SJSA1 (cell line): ENCODE data around the gene NPY. TPM values are rescaled to one million over a fixed set of nuclear protein-coding genes. Genes with fewer than 3 reads are reported as not detected.

Experiments
- DNase-seq, 2 experiments: peaks; one replicate each; pipeline ENCODE4 v3.0.0-alpha.2; 2015 to 2020; ENCODE audit warnings: low spot score in 2 of 2, low read depth in 1 of 2
- H3K27ac ChIP-seq: fragments of 250-450 bp; sonication (Bioruptor Pico); 2 replicates; pipeline ENCODE4 v1.5.1; 2020; ENCODE audit warnings: mild to moderate bottlenecking, moderate library complexity
- H3K27me3 ChIP-seq: fragments of 250-450 bp; sonication (Bioruptor Pico); replicated peaks from 2 replicates; pipeline ENCODE4 v1.5.1; 2020; ENCODE audit warnings: mild to moderate bottlenecking, moderate library complexity
- H3K36me3 ChIP-seq: fragments of 250-450 bp; sonication (Bioruptor Pico); 2 replicates; pipeline ENCODE4 v1.5.1; 2020; ENCODE audit warnings: mild to moderate bottlenecking
- H3K4me1 ChIP-seq: fragments of 250-450 bp; sonication (Bioruptor Pico); replicated peaks from 2 replicates; pipeline ENCODE4 v1.6.1; 2021; ENCODE audit warnings: mild to moderate bottlenecking
- H3K4me3 ChIP-seq: fragments of 250-450 bp; sonication (Bioruptor Pico); 2 replicates; pipeline ENCODE4 v1.5.1; 2020; ENCODE audit warnings: mild to moderate bottlenecking
- H3K9me3 ChIP-seq: fragments of 250-450 bp; sonication (Bioruptor Pico); replicated peaks from 2 replicates; pipeline ENCODE4 v1.5.1; 2020; ENCODE audit warnings: mild to moderate bottlenecking
- total RNA-seq: library from RNA; depleted of rRNA; stranded (reverse); fragments of >200 nt; shearing (Covaris generic); gene quantifications from 2 replicates; pipeline ENCODE4 v1.2.3, GENCODE V29; 2014

Gene NPY
- total RNA-seq, 1 experiment from 2014 or later: not detected

DNA sequence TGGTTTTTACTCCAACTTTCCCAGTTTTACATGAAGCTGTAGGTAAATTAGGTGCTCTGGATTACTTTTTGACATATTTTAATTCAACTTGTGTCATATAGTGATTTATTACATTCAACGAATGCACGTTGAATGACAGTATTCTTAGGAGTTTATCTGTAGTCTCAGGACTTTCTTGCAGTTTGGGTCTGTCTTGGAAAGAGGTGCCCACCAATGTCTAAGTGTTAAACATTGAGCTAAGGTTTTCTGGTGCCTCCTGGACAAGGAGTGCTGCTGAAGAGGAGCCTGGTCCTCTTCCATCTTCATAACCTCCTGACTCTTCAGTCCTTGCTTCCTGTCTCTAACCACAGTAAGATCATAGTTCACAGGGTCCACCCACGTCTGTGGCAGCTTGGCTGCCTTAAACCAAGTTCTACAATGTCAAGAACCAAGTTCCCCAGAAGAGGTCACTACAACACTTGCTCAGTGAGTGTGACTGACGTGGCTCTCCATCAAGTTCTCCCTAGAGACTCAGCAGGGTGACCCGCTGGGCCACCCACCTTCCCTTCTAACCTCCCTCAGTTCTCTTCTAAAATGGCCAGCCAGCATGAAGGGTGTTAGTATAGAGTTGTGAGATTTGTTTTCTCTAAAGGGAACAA, 6.1 kb downstream of the NPY start:
- H3K9me3 ChIP-seq: no peaks in the 10 kb centered on the region
- peaks cover 35% of the 10 kb centered on the region for H3K27me3 ChIP-seq
- no peaks in the 10 kb centered on the region for H3K36me3 ChIP-seq
- no peaks in the 10 kb centered on the region for H3K4me1 ChIP-seq
- DNase-seq: peak in 1 of 2 experiments; percentile 12
- H3K27ac ChIP-seq: no peak overlapping the region
- no peak overlapping the region for H3K4me3 ChIP-seq

DNA sequence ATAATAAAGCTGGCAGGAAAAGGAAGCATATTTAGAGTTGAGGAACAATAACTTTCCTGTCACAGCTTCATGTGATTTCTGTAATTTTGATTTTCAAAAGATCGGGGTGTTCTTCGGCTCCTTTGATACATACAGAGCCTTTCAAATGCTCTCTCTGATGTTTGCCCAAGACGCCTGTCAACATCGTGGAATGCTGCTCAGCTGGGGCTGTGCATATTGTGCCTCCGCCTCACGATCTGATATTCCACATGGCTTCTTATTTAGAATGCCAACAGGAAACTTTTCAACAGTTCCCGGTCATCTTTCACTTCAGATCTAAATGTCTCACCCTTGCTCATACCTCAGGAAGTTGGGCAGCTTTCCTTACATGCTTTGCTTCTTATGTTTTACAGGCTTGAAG, 7.3 kb downstream of the NPY start:
- peaks cover 24% of the 10 kb centered on the region for H3K27me3 ChIP-seq
- H3K4me1 ChIP-seq: no peaks in the 10 kb centered on the region
- no peak for DNase-seq
- H3K4me3 ChIP-seq: no peak overlapping the region
- H3K36me3 ChIP-seq: no peaks in the 10 kb centered on the region
- no peaks in the 10 kb centered on the region for H3K9me3 ChIP-seq
- H3K27ac ChIP-seq: no peak overlapping the region

DNA sequence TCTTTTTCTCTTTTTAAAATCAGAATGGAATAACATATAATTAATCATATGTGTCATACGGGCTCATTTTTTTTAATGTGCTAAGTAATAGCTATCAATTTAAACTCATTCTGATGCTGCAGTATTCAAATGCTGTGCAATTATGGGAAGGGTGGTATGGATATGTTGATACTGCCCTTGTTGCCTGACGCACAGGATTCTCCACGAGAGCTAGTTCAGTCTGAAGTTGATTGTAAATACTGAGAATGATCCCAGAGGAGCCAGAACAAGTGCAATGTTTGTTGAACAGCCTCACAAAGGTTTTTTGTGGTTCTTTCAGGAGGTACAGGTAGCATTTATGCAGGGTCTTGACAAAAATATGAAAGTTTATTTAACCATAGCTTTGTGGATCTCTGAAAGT, 13.4 kb downstream of the NPY start:
- Histone ChIP-seq H3K9me3 (no peaks in the 10 kb centered on the region), H3K27me3 (no peaks in the 10 kb centered on the region), H3K36me3 (no peaks in the 10 kb centered on the region), H3K4me3 (no peak overlapping the region), H3K4me1 (no peaks in the 10 kb centered on the region), H3K27ac (no peak overlapping the region)
- DNase-seq: no peak

DNA sequence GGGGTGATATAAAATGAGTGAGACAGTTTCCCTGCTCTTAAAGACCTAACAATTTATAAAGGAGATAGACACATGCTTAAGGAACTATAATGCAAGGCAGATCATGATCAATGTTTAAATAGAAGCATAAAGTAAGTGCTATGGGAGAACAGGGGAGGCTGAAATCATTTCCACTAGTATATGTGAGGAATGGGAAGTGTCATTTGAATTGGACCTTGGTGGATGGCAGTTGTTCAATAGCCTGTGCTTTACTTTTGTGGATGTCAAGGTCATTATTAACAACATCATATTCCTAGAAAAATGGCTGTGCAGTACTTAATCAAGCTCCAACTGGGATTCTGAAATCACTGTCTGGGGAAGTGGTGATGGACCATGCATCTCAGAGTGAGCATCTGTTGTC, 14.7 kb downstream of the NPY start:
- H3K9me3 ChIP-seq: no peaks in the 10 kb centered on the region

DNA sequence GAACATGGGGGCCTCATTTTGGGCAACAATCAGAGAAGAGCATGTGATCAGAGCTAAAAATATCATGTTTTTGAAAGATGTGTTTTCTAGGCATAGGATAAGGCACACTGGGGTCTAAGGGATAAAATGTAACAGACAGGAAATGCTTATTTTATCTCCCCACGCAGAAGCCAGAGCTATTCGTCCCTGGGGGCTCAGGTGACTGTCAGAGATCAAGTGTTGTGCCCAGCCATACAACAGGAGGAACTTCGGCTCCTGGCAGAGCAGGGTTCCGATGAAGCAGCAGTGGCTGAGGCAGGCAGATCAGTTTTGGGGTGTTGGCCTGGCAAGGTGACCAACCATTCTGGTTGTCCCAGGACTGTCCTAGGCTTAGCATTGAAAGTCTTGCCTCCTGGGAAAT, 15.2 kb downstream of the NPY start:
- Histone ChIP-seq H3K27ac (no peak overlapping the region), H3K4me3 (no peak overlapping the region), H3K27me3 (no peaks in the 10 kb centered on the region; the same call in 1 of the 2 replicates), H3K36me3 (no peaks in the 10 kb centered on the region), H3K9me3 (no peaks in the 10 kb centered on the region), H3K4me1 (no peaks in the 10 kb centered on the region)
- no peak for DNase-seq

More for the DNA sequence above, 14.7 kb downstream of the NPY start:
- Histone ChIP-seq H3K4me3 (no peak overlapping the region), H3K4me1 (no peaks in the 10 kb centered on the region), H3K27me3 (no peaks in the 10 kb centered on the region; the same call in 1 of the 2 replicates), H3K36me3 (no peaks in the 10 kb centered on the region), H3K27ac (no peak overlapping the region)
- no peak for DNase-seq

DNA sequence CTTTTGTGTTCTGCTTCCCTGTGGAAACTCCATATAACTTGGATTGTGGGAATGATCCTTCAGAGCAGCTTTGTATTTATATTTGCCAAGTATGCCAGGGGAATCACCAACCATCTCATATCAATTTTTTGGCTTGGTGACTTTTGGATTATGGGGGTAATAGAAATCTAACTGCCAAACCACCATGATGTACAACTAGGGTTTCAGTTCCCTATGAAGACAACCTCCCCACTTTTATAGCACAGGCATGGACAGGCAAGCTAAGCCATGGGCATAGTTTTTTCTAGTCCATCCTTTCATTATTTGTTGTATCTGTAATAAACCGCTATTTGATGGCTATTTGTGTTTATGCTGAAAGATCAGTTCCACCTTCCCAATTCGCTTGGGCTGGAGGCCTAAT, 17.7 kb downstream of the NPY start:
- DNase-seq: no peak
- Histone ChIP-seq H3K4me3 (no peak overlapping the region), H3K9me3 (no peaks in the 10 kb centered on the region), H3K27ac (no peak overlapping the region), H3K27me3 (no peaks in the 10 kb centered on the region; the same call in 1 of the 2 replicates), H3K36me3 (no peaks in the 10 kb centered on the region), H3K4me1 (no peaks in the 10 kb centered on the region)

DNA sequence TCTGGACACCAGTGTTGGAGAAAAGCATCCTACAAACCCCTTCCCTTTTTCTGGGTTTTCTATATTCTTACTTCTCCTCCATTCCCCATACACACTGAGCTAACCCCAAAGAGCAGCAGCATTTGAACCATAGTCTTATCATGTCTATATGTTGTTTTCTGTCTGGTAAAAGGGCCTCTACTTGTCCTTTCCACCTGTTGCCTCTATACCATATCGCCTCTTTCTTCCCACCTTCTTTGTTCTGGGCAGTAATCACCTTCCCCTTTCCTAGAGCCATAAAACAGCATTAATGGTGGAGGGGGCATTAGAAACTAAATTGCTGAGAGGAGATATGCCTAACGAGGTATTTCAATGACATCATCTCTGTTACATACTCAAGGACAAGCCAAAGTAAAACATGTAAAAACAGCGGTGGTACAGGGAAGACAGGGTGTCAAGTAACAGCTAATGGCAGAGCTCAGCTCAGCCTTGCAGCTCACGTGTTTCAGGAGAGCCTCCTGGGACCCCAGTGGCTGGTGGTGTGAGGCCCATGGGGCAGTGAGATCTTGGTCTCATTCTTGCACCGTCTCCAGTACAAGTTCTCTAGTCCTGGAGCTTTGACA, 20.6 kb downstream of the NPY start:
- Histone ChIP-seq H3K4me1 (no peaks in the 10 kb centered on the region), H3K36me3 (no peaks in the 10 kb centered on the region), H3K27me3 (no peaks in the 10 kb centered on the region; the same call in 1 of the 2 replicates), H3K27ac (no peak overlapping the region), H3K4me3 (no peak overlapping the region), H3K9me3 (no peaks in the 10 kb centered on the region)
- DNase-seq: no peak

DNA sequence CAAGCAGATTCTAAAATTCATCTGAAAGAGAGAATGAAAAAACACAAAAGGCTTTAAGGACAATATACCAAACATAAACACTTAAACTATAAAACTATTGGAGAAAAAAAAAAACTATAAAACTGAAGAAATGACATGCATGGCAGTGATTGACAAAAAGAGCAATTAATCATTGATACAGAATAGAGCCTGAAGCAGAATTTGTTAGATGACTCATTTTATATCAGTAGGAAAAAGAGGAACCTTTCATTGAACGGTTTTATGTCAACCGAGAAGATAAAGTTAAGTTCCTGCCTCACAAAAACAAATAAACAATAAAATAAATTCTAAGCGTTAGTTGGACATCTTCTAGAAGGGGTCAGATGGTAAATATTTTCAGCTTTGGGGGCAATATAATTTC, 23.3 kb downstream of the NPY start:
- no peak for DNase-seq
- Histone ChIP-seq H3K27ac (no peak overlapping the region), H3K27me3 (no peaks in the 10 kb centered on the region; the same call in 1 of the 2 replicates), H3K4me3 (no peak overlapping the region), H3K4me1 (no peaks in the 10 kb centered on the region), H3K9me3 (no peaks in the 10 kb centered on the region), H3K36me3 (no peaks in the 10 kb centered on the region)

DNA sequence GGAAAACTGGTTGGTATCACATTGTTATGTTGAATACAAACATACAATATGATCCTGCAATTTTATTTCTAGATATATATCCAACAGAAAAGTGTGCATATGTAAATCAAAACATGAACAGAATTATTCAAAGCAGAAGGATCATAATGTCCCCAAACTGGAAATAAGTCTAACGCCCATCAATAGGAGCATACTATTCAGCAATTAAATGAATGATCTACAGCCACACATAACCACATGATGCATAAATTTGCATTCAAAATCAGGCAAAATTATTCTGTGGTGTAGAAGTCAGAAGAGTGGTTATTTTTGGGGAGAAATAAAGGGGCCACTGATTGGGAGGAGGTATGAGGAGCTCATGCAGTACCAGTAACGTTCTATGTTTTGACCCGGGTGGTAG, 28.6 kb downstream of the NPY start:
- Histone ChIP-seq H3K4me1 (no peaks in the 10 kb centered on the region), H3K4me3 (no peak overlapping the region), H3K9me3 (no peaks in the 10 kb centered on the region), H3K27me3 (no peaks in the 10 kb centered on the region; the same call in 1 of the 2 replicates), H3K27ac (no peak overlapping the region), H3K36me3 (no peaks in the 10 kb centered on the region)
- DNase-seq: no peak

DNA sequence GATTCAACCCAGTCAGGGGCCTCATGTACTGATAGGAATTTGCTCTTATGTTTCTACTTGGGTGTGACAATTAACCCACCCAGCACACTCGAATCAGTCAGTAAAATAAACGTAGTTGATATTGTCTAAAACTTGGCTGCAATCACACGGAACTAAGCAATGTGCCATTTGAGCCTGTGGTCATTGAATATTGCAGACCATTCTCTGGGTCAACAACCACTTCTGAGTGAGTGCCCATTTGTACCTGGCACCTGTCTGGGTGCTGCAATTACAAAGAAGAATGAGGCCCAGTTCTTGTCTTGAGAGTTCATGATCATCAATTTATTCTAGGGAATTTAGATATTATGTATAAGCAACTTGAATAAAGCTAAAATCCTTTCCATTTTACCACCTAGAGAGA, 29.8 kb downstream of the NPY start:
- Histone ChIP-seq H3K36me3 (no peaks in the 10 kb centered on the region), H3K9me3 (no peaks in the 10 kb centered on the region), H3K4me3 (no peak overlapping the region)

DNA sequence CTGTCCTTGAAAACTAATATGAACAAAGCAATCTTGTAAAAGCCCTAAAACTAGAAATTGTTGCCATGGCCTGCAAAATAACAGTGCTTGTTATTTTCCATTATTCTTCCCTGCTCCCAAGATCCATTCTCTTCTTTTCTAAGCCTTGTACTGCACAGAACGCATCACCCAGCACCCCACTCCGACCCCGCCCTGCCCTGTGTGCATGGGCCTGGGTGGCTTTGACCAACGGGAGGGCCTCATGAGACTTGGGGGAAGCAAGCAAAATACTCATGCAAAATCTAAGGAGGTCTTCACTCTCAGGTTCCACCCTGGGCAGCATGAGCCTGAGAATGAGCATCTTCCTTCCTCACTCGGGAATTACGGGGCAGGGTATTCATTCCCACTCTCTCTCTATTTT, 32.4 kb downstream of the NPY start:
- Histone ChIP-seq H3K27ac (no peak overlapping the region), H3K9me3 (no peaks in the 10 kb centered on the region), H3K27me3 (peaks cover 6% of the 10 kb centered on the region), H3K36me3 (no peaks in the 10 kb centered on the region), H3K4me3 (no peak overlapping the region), H3K4me1 (no peaks in the 10 kb centered on the region)
- DNase-seq: no peak

More for the DNA sequence above, 29.8 kb downstream of the NPY start:
- H3K27ac ChIP-seq: no peak overlapping the region
- DNase-seq: no peak
- H3K4me1 ChIP-seq: no peaks in the 10 kb centered on the region
- no peaks in the 10 kb centered on the region; the same call in none of the 2 replicates for H3K27me3 ChIP-seq

DNA sequence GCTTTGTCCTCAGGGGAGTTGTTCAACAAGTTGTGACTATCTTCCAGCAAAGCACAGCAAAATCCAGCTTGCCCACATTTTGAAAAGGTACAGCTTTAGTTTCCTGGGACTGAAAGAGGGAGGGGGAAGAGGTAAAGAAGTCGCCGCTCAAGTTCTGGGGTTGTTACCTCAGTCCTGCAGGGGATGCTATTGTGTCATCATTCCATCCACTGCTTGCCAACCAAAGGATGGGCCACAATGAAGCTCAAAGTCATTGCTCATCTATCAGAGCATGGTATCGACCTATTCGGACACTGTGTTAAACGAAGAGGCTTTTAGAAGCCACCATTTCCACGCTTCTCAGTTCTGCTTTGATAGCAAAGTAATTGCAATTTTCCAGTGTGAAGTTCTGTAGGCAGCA, 34.3 kb downstream of the NPY start:
- Histone ChIP-seq H3K27me3 (peaks cover 6% of the 10 kb centered on the region), H3K36me3 (no peaks in the 10 kb centered on the region), H3K4me1 (no peaks in the 10 kb centered on the region), H3K27ac (no peak overlapping the region), H3K9me3 (no peaks in the 10 kb centered on the region), H3K4me3 (no peak overlapping the region)
- no peak for DNase-seq

DNA sequence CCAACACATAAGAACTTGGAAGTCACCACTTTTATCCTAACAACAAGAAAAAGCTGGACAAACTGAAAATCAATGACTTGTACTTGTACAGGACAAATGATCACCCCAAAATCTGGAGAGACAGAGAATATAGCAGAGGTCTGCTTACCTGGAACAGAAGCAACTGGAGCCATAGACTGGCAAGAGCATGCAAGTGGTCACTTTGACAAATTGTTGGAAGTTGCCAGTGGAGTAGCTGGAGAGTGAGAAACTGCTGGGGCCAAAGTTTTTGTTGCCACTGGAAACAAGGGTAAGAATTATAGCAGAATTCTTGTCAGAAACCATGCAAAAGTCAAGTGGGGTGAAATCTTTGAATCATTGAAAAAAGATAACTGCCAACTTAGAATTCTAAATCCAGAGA, 35.2 kb downstream of the NPY start:
- Histone ChIP-seq H3K27ac (no peak overlapping the region), H3K4me3 (no peak overlapping the region), H3K4me1 (no peaks in the 10 kb centered on the region), H3K9me3 (no peaks in the 10 kb centered on the region), H3K27me3 (peaks cover 6% of the 10 kb centered on the region), H3K36me3 (no peaks in the 10 kb centered on the region)
- no peak for DNase-seq

DNA sequence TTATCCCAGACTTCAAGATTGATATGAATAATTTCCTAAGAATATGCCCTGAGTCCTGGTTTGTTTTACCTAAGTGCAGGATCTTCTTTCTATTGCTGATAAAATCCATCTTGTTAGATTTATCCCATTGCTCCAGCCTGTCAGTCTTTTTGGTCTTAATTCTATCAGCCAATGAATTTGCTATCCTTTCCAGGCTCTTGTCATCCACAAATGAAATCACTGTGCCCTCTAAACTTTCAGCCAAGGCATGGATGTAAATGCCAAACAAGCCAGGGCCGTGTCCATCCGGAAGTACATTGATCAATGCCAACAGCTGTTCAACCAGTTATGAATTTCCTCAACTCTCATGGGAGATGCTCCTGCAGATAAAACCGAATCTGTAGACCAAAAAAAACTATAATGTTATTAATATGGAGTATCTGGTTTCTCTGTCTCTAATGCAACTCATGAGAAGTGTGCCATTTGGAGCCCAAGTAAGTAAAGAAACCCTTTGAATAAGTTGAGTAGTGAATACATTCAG, 40.0 kb downstream of the NPY start:
- Histone ChIP-seq H3K27me3 (0 out of 2 replicates have a peak, but pooled peaks cover 5% of the 10 kb centered on the region), H3K4me3 (no peak overlapping the region), H3K4me1 (no peaks in the 10 kb centered on the region), H3K27ac (no peak overlapping the region), H3K36me3 (no peaks in the 10 kb centered on the region), H3K9me3 (no peaks in the 10 kb centered on the region)
- DNase-seq: no peak
